T-helper 1 cell treated with Interleukin-12 subunit alpha and Interleukin-12 subunit beta and Interleukin-4 antibody, amounts not matched to agents 30 μg/mL and 1 μg/mL, for 36 hours (primary cell): ENCODE measurements around the gene SLC6A6.
"Not testable (repeated sequence)": the region's sequence is repeated elsewhere in the genome, so short reads cannot be mapped to it uniquely, and the experiment has no call there.

ENCODE experiments used
- H3K27ac Mint-ChIP-seq: one replicate; pipeline ENCODE4 v1.8.0; 2021; ENCODE audit warnings: mild to moderate bottlenecking, mixed read lengths
- H3K27me3 Mint-ChIP-seq: one replicate; pipeline ENCODE4 v1.8.0; 2021; ENCODE audit warnings: low read depth, mixed read lengths
- H3K36me3 Mint-ChIP-seq: one replicate; pipeline ENCODE4 v1.8.0; 2021; ENCODE audit warnings: low read depth, mixed read lengths
- H3K4me1 Mint-ChIP-seq: one replicate; pipeline ENCODE4 v1.8.0; 2021; ENCODE audit warnings: low read depth, mixed read lengths
- H3K4me3 Mint-ChIP-seq: one replicate; pipeline ENCODE4 v1.8.0; 2021; ENCODE audit warnings: mild to moderate bottlenecking, moderate library complexity, mixed read lengths
- H3K9me3 Mint-ChIP-seq: one replicate; pipeline ENCODE4 v1.8.0; 2021; ENCODE audit warnings: mixed read lengths

The SLC6A6 gene

GRCh38 chr3:14510838-14511622 lies 108.6 kb downstream of the SLC6A6 start:
- no peaks in the 10 kb centered on the region for H3K27me3 Mint-ChIP-seq
- H3K9me3 Mint-ChIP-seq: no peaks in the 10 kb centered on the region
- no peaks in the 10 kb centered on the region for H3K4me1 Mint-ChIP-seq
- no peaks in the 10 kb centered on the region for H3K36me3 Mint-ChIP-seq
- no peak overlapping the region for H3K4me3 Mint-ChIP-seq
- no peak overlapping the region for H3K27ac Mint-ChIP-seq

GRCh38 chr3:14511623-14512280 lies 109.3 kb downstream of the SLC6A6 start:
- Mint-ChIP-seq H3K36me3 (no peaks in the 10 kb centered on the region), H3K9me3 (no peaks in the 10 kb centered on the region), H3K27ac (no peak overlapping the region), H3K4me1 (no peaks in the 10 kb centered on the region), H3K27me3 (no peaks in the 10 kb centered on the region), H3K4me3 (no peak overlapping the region)

DNA sequence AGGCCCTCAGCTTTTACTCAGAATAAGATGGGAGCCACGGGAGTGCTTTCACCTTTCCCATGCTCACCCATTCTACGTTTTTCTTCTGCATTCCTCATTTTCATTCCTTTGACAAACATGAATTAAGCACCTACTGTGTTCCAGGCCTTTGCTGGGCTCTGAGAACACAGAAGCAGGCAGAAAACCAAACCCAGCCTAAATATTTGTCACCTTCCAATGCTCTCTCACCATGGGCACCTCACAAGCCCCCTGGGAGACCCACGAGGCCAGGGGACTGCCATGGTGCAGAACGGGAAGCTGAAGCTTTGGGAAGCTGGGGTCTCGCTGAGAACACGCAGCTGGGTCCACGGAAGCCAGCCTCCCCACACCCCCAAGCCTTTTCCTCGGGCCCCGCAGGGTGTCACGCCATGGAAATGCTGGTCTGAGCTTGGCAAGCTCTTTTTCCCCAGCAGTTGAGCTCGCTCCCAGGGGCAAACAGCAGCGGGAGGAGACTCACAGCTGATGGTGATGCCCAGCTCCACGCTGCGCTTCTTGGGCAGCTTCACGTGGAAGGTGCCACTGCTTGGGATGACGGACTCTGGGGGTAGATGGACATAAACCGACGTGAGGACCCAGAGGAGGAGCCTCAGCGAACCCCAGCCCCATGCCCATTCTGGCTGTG lies 110.0 kb downstream of the SLC6A6 start:
- Mint-ChIP-seq H3K27me3 (no peaks in the 10 kb centered on the region), H3K4me3 (no peak overlapping the region), H3K9me3 (no peaks in the 10 kb centered on the region), H3K27ac (no peak overlapping the region), H3K4me1 (no peaks in the 10 kb centered on the region), H3K36me3 (no peaks in the 10 kb centered on the region)

- Mint-ChIP-seq H3K9me3 (no peaks in the 10 kb centered on the region), H3K27ac (no peak overlapping the region), H3K36me3 (no peaks in the 10 kb centered on the region), H3K4me1 (no peaks in the 10 kb centered on the region), H3K4me3 (no peak overlapping the region), H3K27me3 (no peaks in the 10 kb centered on the region)
Measured at GRCh38 chr3:14512942-14513327, 110.5 kb downstream of the SLC6A6 start.

- no peak overlapping the region for H3K4me3 Mint-ChIP-seq
- no peaks in the 10 kb centered on the region for H3K27me3 Mint-ChIP-seq
- no peaks in the 10 kb centered on the region for H3K9me3 Mint-ChIP-seq
- no peaks in the 10 kb centered on the region for H3K4me1 Mint-ChIP-seq
- H3K36me3 Mint-ChIP-seq: no peaks in the 10 kb centered on the region
- H3K27ac Mint-ChIP-seq: no peak overlapping the region
Measured at GRCh38 chr3:14513566-14514322, 111.3 kb downstream of the SLC6A6 start.

GRCh38 chr3:14514323-14514720 lies 111.9 kb downstream of the SLC6A6 start:
- no peaks in the 10 kb centered on the region for H3K9me3 Mint-ChIP-seq
- H3K27me3 Mint-ChIP-seq: no peaks in the 10 kb centered on the region
- no peaks in the 10 kb centered on the region for H3K36me3 Mint-ChIP-seq
- H3K27ac Mint-ChIP-seq: no peak overlapping the region
- H3K4me3 Mint-ChIP-seq: no peak overlapping the region
- no peaks in the 10 kb centered on the region for H3K4me1 Mint-ChIP-seq

DNA sequence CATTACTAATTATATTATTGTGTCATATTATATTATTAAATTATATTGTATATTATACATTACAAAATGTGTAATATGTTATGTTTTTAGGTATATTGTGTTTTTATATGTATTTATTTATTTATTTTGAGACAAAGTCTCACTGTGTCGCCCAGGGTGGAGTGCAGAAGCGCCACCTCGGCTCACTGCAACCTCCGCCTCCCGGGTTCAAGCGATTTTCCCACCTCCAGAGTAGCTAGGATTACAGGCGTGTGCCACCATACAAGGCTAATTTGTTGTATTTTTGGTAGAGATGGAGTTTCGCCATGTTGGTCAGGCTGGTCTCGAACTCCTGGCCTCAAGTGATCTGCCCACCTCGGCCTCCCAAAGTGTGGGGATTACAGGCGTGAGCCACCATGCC lies 113.1 kb downstream of the SLC6A6 start:
- H3K27me3 Mint-ChIP-seq, H3K4me1 Mint-ChIP-seq, H3K9me3 Mint-ChIP-seq, H3K27ac Mint-ChIP-seq, H3K36me3 Mint-ChIP-seq, H3K4me3 Mint-ChIP-seq: not testable (repeated sequence)

- H3K27ac Mint-ChIP-seq: no peak overlapping the region
Measured at GRCh38 chr3:14516738-14517345, 114.4 kb downstream of the SLC6A6 start.

DNA sequence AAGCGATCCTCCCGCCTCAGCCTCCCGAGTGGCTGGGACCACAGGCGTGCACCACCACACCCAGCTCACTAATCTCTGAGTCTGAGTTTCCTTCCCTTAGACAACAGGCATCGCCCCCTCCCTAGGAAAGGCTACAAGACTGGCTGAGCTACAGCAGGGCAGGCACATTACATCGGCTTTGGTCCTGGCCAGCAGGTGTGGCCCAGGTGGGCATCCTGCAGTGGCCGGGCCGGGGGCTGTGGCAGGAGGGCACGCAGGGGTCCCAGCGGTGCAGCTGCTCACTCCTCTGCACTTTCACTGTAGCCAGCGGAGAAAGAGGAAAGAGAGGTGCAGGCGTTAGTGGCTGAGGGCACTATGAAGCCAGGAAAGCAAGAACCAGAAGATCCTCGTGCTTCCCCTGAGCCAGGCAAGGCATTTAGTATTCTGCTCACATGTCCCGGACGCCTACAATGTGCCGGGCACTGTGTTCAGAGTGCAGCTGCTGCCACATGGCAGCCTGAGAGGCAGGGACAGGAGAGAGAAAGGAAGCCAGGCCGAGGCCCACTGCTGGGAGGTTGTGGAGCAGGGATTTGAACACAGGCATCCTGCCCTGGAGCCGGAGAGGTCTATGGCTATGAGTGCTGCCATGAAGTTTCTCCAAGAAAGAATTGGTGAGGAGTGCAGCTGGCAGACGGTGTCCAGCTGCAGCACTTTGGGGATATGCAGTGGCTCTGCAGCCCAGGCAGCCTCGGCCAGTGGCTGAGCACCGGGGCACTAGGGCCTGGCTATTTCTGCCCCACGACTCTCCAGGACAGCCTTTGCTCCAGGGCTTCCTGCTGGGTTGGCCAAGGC lies 115.4 kb downstream of the SLC6A6 start:
- Mint-ChIP-seq H3K36me3 (no peaks in the 10 kb centered on the region), H3K4me1 (no peaks in the 10 kb centered on the region), H3K27me3 (no peaks in the 10 kb centered on the region), H3K4me3 (no peak overlapping the region), H3K9me3 (no peaks in the 10 kb centered on the region), H3K27ac (no peak overlapping the region)

More at GRCh38 chr3:14516738-14517345, 114.4 kb downstream of the SLC6A6 start:
- Mint-ChIP-seq H3K4me1 (no peaks in the 10 kb centered on the region), H3K36me3 (no peaks in the 10 kb centered on the region), H3K4me3 (no peak overlapping the region), H3K9me3 (no peaks in the 10 kb centered on the region), H3K27me3 (no peaks in the 10 kb centered on the region)

DNA sequence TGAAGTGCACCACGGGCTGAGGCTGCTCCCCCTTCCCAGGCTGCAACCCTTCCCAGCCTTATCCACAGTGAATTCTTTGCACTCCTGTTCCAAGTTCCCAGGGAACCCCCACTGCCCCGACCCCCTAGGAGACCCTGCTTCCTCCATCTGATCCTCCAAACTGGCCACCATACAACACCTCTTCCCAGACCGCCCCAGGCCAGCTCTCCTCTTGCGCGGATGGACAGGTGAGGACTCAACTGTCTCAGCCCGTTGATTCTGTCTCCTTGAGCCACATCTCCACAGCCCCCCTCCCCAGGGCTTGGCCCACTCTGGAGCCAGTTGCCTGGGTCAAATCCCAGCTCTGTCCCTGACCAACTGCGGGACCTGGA lies 116.0 kb downstream of the SLC6A6 start:
- no peaks in the 10 kb centered on the region for H3K9me3 Mint-ChIP-seq
- H3K27ac Mint-ChIP-seq: no peak overlapping the region
- H3K27me3 Mint-ChIP-seq: no peaks in the 10 kb centered on the region
- H3K36me3 Mint-ChIP-seq: no peaks in the 10 kb centered on the region
- H3K4me3 Mint-ChIP-seq: no peak overlapping the region
- H3K4me1 Mint-ChIP-seq: no peaks in the 10 kb centered on the region

- no peak overlapping the region for H3K4me3 Mint-ChIP-seq
- H3K9me3 Mint-ChIP-seq: no peaks in the 10 kb centered on the region
Measured at GRCh38 chr3:14518893-14519292, 116.5 kb downstream of the SLC6A6 start.

DNA sequence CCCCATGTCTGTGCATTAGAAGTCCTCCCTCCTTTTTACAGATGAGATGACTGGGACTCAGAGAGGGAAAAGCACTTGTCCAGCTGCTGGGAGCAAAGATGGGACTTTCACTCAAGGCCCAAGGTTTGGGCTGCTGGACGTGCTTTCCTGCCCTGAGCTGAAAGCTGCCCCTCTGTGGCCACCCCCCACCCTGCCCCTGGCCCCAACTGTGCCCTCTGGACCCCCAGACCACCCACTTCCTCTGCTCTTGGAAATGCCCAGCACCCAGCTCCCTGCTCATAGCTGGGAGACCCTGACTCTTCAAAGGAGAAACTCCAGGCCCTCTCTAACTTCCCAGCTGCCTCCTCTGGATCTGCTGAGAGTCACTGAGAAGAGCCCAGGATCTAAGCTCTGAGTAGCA lies 117.0 kb downstream of the SLC6A6 start:
- no peak overlapping the region for H3K4me3 Mint-ChIP-seq
- no peaks in the 10 kb centered on the region for H3K27me3 Mint-ChIP-seq
- H3K9me3 Mint-ChIP-seq: no peaks in the 10 kb centered on the region
- H3K27ac Mint-ChIP-seq: no peak overlapping the region
- H3K36me3 Mint-ChIP-seq: no peaks in the 10 kb centered on the region
- no peaks in the 10 kb centered on the region for H3K4me1 Mint-ChIP-seq

More at GRCh38 chr3:14518893-14519292, 116.5 kb downstream of the SLC6A6 start:
- Mint-ChIP-seq H3K36me3 (no peaks in the 10 kb centered on the region), H3K27ac (no peak overlapping the region), H3K27me3 (no peaks in the 10 kb centered on the region), H3K4me1 (no peaks in the 10 kb centered on the region)

DNA sequence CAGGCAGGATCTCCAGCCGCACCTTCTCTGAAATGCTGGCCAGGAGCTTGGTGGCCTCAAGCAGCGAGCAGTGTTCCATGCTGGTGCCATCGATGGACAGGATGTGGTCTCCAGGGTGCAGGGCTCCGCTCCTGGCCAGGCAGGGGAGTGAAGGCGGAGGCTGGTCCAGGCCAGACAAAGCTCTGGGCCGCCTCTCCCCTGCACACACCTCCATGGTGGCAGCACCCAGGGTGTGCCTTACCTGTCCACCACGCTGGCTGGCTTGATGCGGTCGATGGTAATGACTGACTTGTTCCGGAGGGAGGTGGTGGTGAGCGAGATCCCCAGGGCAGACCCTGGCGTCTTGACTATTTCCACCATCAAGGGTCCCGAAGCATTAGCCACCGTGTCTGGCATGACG lies 117.7 kb downstream of the SLC6A6 start:
- no peak overlapping the region for H3K4me3 Mint-ChIP-seq
- no peak overlapping the region for H3K27ac Mint-ChIP-seq
- H3K36me3 Mint-ChIP-seq: no peaks in the 10 kb centered on the region
- H3K9me3 Mint-ChIP-seq: no peaks in the 10 kb centered on the region
- no peaks in the 10 kb centered on the region for H3K27me3 Mint-ChIP-seq
- H3K4me1 Mint-ChIP-seq: no peaks in the 10 kb centered on the region
